Left colon (tissue), 2 donors: ENCODE measurements around the gene IKZF3. TPM values are rescaled to one million over a fixed set of nuclear protein-coding genes. Genes with fewer than 3 reads are reported as not detected.
"Not testable (repeated sequence)": the region's sequence is repeated elsewhere in the genome, so short reads cannot be mapped to it uniquely, and the experiment has no call there.

Source experiments
- ATAC-seq: fragments of 200-7000 bp; cut with Tn5 transposase; one replicate; pipeline ENCODE4 v1.9.1; 2020; ENCODE audit warnings: mild to moderate bottlenecking, moderate library complexity
- DNase-seq, 2 donors: peaks; one replicate each; pipeline ENCODE4 v3.0.0-alpha.2; 2020
- intact Hi-C, 2 donors: fragments of 100-400 bp; cut with DNase I in 1 of 2; cut with micrococcal nuclease in 1 of 2; formaldehyde crosslinking; loops; one replicate each; pipeline versions ENCODE4 v1.11.2 to v1.14.0; 2022; cut with DNase I, micrococcal nuclease
- total RNA-seq, 2 donors: library from RNA; stranded (reverse); fragmentation: NEBNext Ultra II Directional; extraction: Animal tissue kit (Norgen Biotek cat#: 25700); gene quantifications; one replicate each; pipeline ENCODE4 v1.2.1, GENCODE V29; 2021
- donor health status: DM: no; HTN: no; CAD: no.
- donor health status: DM: yes; HTN: yes; CAD: no.

The IKZF3 gene
- total RNA-seq, 2 donors from 2014 or later, result 1.7 to 4.9 TPM

- DNase-seq (no peak), ATAC-seq (no peak)
- intact Hi-C loops, result no loop called here
Measured at GRCh38 chr17:39765766-39766165, 98.3 kb downstream of the IKZF3 start.

- DNase-seq, result no peak
Measured at GRCh38 chr17:39765175-39765574, 98.9 kb downstream of the IKZF3 start.

GRCh38 chr17:39764171-39764570 is 99.9 kb downstream of the IKZF3 start:
- ATAC-seq, intact Hi-C loops, DNase-seq: not testable (repeated sequence)

More at GRCh38 chr17:39765175-39765574, 98.9 kb downstream of the IKZF3 start:
- no peak for ATAC-seq
- intact Hi-C loops, result no loop called here

- DNase-seq (no peak), ATAC-seq (no peak)
- intact Hi-C loops, result no loop called here
Measured at GRCh38 chr17:39763051-39763820, 100.9 kb downstream of the IKZF3 start.

- intact Hi-C loops, result no loop called here
- ATAC-seq, result no peak
- no peak for DNase-seq
Measured at GRCh38 chr17:39761861-39762496, 102.1 kb downstream of the IKZF3 start.

- intact Hi-C loops, result no loop called here
- ATAC-seq, result no peak
- no peak for DNase-seq
Measured at GRCh38 chr17:39759204-39759603, 104.9 kb downstream of the IKZF3 start.

- intact Hi-C loops, result no loop called here
- ATAC-seq (no peak), DNase-seq (no peak)
Measured at GRCh38 chr17:39757931-39758873, 105.9 kb downstream of the IKZF3 start.

GRCh38 chr17:39757176-39757662 is 106.9 kb downstream of the IKZF3 start:
- intact Hi-C loops, result no loop called here
- ATAC-seq (no peak), DNase-seq (no peak)

- ATAC-seq (no peak), DNase-seq (no peak)
- intact Hi-C loops, result no loop called here
Measured at GRCh38 chr17:39756380-39757079, 107.6 kb downstream of the IKZF3 start.

GRCh38 chr17:39755554-39756379 is 108.3 kb downstream of the IKZF3 start:
- DNase-seq (peak in 1 of 2 donors; percentile 43), ATAC-seq (no peak)
- intact Hi-C loops, result no loop called here

- ATAC-seq, result no peak
- intact Hi-C loops, result loop anchor here in 1 of 2 donors (5.0 kb wide), 1 partner anchor 133 kb away; no protein-coding TSS in a partner anchor
- no peak for DNase-seq
Measured at GRCh38 chr17:39754958-39755553, 109.1 kb downstream of the IKZF3 start.

- intact Hi-C loops, result loop anchor here in 1 of 2 donors (5.0 kb wide), 1 partner anchor 132 kb away; no protein-coding TSS in a partner anchor
Measured at GRCh38 chr17:39754161-39754957, 109.8 kb downstream of the IKZF3 start.

GRCh38 chr17:39753514-39754160 is 110.5 kb downstream of the IKZF3 start:
- peak; percentile 63 for ATAC-seq
- DNase-seq, result peak; percentile 55 to 81
- intact Hi-C loops, result loop anchor here in 1 of 2 donors (5.0 kb wide), 1 partner anchor 131 kb away; no protein-coding TSS in a partner anchor

More at GRCh38 chr17:39754161-39754957, 109.8 kb downstream of the IKZF3 start:
- peak; percentile 96 for DNase-seq
- peak; percentile 88 for ATAC-seq

GRCh38 chr17:39752241-39752881 is 111.8 kb downstream of the IKZF3 start:
- intact Hi-C loops, result loop anchor here in 1 of 2 donors (5.0 kb wide), 1 partner anchor 130 kb away; no protein-coding TSS in a partner anchor
- no peak for DNase-seq
- ATAC-seq, result no peak

- ATAC-seq, result no peak
- intact Hi-C loops, result loop anchor here in 1 of 2 donors (5.0 kb wide), 1 partner anchor 129 kb away; no protein-coding TSS in a partner anchor
- no peak for DNase-seq
Measured at GRCh38 chr17:39751637-39752036, 112.5 kb downstream of the IKZF3 start.
